Measurements from ENCODE around the gene GH1.
"Not testable (repeated sequence)": the region's sequence is repeated elsewhere in the genome, so short reads cannot be mapped to it uniquely, and the experiment has no call there.

The GH1 gene

GRCh38 chr17:63894021-63894420 is 24.6 kb downstream of the GH1 start:
- DNase-seq: not testable (repeated sequence)

GRCh38 chr17:63892316-63893037 is 26.2 kb downstream of the GH1 start:
- DNase-seq: not testable (repeated sequence)

DNA sequence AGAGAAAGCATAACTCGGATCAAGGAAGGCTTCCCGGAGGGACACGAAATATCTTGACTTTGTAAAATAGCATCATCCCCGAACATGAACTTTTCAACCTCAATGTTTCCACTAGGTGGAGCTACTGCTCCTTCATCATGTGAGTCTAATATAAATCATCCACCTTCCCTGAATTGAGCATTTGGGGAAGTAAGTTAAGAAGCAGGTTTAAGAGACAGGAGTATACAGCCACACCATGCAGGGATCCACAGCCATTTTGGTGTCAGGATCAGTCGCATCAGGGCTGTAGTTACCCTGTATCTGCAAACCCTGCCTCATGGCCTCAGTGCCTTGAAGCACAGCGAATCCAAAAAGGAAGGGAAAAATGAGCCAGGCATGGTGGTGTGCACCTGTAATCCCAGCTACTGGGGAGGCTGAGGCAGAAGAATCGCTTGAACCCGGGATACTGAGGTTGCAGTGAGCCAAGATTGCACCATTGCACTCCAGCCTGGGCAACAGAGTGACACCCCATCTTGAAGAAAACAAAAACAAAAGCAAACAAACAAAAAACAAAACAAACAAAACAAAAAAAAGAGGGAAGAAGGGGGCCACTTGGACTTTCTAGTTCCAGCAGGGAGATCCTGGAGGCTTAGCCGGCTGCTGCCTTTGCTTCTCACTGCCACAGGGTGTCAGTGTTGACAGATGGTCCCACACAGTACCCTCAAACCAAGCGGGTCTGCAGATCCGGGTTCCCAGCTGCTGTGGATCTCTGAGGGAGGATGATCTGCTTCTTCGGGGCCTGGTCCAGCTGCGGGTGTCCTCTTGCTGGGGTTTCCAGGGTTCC is 29.4 kb downstream of the GH1 start:
- not testable (repeated sequence) for DNase-seq

- not testable (repeated sequence) for DNase-seq
These were observed 33.5 kb downstream of the GH1 start for GRCh38 chr17:63885119-63885518.

DNA sequence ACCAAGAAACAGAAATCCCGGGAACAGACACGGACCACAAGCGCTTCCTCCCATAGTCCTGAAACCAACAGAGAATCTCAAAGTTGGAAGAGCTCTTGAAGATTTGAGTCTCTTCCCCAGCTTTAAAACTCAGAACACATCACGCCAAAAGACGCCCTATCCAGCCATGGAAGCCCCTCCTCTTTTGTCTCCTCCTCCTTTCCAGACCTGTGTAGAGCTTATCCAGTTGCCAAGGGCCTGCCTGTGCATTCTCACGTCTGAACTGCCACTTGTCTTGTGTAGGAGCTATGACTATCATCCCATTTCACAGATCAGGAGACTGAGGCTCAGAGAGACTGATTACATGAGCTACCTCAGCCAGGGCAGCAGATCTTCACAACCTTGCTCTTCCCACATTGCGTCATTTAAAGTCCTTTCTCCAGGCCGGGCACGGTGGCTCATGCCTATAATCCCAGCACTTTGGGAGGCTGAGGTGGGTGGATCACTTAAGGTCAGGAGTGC is 36.0 kb downstream of the GH1 start:
- DNase-seq: not testable (repeated sequence)

DNA sequence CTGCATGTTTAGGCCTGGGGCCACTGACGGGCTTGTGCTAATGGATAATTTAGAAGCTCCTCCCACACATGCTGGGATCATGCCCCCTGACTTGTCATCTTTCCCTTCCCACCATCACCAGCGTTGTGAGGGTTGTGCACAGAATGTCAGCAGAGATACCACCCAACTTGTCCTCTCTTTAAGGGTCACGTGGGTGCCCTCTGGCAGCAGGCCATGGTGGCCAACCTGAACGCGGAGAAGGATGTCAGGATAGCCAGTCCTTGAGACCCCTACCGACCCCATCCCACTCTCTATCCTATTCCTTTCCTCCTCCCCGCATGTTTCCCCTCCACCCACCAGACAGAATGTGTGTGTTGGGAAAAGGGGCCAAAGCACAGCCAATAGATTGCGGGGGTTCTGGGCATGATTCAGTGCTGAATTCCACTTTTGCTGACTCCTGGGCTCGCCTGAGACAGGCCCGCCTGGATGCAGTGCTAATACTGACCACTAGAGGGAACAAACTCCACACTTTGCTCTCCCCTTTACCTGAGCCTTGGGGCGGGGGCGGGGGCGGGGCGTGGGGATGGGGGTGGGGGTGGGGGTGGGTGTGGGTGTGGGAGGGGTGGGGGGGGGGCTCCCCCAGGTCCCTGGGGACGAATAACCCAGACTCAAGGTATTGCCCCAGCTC is 36.6 kb downstream of the GH1 start, which contains the start of gene GH2:
TSS of gene GH2 (minus strand) at position 10 of the 667 bp plus-strand sequence. CDS start 143 bp downstream, outside the sequence.
- no peak for DNase-seq

- not testable (repeated sequence) for DNase-seq
These were observed 37.3 kb downstream of the GH1 start for GRCh38 chr17:63881337-63881736.

- DNase-seq: no peak
These were observed 37.9 kb downstream of the GH1 start for GRCh38 chr17:63880706-63881105.

- not testable (repeated sequence) for DNase-seq
These were observed 40.2 kb downstream of the GH1 start for GRCh38 chr17:63878413-63878812.

DNA sequence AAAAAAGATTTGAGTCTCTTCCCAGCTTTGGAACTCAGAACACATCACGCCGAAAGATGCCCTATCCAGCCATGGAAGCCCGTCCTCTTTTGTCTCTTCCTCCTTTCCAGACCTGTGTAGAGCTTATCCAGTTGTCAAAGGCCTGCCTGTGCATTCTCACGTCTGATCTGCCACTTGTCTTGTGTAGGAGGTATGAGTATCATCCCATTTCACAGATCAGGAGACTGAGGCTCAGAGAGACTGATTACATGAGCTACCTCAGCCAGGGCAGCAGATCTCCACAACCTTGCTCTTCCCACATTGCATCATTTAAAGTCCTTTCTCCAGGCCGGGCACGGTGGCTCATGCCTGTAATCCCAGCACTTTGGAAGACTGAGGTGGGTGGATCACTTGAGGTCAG is 43.9 kb downstream of the GH1 start:
- DNase-seq: not testable (repeated sequence)

DNA sequence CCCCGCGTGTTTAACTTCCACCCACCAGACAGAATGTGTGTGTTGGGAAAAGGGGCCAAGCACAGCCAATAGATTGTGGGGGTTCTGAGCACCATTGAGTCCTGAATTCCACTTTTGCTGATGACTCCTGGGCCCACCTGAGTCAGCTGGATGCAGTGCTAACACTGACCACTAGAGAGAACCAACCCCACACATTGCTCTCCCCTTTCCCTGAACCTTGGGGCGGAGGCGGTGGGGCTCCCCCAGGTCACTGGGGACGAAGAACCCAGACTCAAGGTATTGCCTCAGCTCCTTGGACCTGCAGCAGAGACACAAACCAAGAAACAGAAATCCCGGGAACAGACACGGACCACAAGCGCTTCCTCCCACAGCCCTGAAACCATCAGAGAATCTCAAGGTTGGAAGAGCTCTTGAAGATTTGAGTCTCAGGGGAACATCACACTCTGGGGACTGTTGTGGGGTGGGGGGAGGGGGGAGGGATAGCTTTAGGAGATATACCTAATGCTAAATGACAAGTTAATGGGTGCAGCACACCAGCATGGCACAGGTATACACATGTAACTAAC is 44.5 kb downstream of the GH1 start:
- DNase-seq: not testable (repeated sequence)

DNA sequence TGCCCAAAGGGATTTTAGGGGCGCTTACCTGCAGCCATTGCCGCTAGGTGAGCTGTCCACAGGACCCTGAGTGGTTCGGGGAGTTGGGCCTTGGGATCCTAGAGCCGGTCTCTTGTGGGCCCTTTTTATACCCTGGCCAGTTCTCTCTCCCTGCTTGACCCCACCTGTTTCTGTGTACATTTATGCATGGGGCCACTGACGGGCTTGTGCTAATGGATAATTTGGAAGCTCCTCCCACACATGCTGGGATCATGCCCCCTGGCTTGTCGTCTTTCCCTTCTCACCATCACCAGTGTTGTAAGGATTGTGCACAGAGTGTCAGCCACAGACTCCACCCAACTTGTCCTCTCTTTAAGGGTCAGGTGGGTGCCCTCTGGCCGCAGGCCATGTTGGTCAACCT is 45.1 kb downstream of the GH1 start, which contains the start of gene CSH2:
TSS of gene CSH2 (minus strand) at position 101 of the 400 bp plus-strand sequence. CDS start at position 38, 63 bp downstream.
- DNase-seq: not testable (repeated sequence)

DNA sequence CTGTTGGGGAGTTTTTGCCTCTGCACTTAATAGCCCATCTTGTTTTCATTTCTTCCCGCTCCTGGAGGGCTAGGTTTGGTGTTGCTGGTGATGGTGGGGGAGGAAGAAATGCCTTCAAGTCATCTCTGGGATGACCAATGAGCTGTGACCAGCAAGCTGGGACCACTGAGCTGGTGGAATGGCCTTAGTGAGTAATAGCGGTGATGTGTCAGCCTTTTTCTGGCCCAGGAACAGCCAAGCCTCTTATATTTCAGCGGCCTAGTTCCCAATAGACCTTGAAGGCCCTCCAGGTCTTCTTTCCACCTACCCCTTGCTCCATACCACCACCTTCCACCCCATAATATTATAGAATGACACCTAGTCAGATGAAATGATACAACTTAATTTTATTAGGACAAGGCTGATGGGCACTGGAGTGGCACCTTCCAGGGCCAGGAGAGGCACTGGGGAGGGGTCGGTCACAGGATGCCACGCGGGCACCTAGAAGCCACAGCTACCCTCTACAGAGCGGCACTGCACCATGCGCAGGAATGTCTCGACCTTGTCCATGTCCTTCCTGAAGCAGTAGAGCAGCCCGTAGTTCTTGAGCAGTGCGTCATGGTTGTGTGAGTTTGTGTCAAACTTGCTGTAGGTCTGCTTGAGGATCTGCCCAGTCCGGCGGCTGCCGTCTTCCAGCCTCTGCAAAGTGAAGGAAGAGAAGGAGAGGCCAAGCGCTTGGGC is 46.8 kb downstream of the GH1 start:
- DNase-seq: not testable (repeated sequence)

- DNase-seq: not testable (repeated sequence)
These were observed 48.4 kb downstream of the GH1 start for GRCh38 chr17:63870292-63870665.

- not testable (repeated sequence) for DNase-seq
These were observed 48.9 kb downstream of the GH1 start for GRCh38 chr17:63869491-63870291.
